ENCODE data around the gene OR2AJ1.

The OR2AJ1 gene

DNA sequence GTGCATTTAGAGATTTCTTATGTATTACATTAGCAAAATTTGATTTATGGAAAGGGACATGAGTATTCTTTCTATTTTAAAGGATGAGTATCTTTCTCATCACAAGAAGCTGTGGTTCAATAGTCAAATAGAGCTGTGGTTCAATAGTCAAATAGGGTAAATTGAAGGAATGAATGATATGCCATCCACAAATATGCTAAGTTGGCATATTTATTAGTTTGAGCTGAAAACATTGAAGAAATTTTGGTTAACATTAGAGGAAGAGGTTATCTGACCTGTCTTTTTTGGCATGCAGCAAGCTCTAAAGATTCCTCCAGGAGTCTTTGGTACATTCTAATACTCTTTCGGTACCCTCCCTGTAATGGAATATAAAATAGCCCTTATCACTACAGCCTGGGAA lies 28.7 kb downstream of the OR2AJ1 start:
- in situ Hi-C loops (cut with MboI; ENCODE audit: low sequenced_read_pairs) = no loop called here

DNA sequence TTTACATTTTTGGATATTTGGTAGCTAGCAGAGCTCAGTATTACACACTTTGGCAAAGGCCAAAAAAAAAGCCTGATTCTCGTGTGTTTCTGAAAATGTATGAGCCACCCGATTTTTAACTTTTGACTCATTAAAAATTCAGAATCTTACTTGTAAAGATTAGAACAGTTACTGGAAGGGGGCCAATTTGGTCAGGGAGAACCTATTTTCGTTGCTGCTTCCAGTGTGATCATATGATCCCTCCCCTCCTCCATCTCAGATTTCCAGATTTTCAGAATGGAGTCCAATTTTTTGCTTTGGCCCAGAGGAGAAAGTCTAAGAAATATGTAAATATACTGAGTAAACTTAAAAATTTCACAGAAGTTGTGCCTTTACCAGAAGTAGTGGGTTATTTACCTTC lies 37.1 kb downstream of the OR2AJ1 start:
- in situ Hi-C loops (cut with MboI; ENCODE audit: low sequenced_read_pairs) = no loop called here

DNA sequence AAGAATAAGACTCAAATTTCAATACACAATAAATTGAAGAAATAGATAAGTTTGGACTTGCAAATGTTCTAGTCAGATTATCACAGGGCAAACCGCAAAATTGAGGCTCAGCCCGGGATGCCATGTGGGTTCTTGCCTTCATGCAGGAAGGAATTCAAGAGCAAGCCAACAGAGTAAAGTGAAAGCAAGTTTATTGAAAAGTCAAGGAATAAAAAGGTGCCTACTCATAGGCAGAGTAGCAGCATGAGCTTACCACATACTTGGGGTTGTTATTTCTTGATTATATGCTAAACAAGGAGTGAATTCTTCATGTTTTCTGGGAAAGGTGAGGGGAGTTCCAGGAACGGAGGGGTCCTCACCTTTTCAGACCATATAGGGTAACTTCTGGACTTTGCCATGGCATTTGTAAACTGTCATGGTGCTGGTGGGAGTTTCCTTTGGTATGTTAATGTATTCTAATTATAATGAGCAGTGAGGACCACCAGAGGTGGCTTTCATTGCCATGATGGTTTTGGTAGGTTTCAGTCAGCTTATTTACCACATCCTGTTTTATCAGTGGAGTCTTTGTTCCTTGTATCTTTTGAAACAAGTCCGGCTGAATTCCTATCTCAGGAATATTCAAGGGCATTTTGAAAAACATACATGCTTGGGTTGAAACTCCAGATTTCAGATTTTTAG lies 38.4 kb downstream of the OR2AJ1 start:
- in situ Hi-C loops (cut with MboI; ENCODE audit: low sequenced_read_pairs) = no loop called here

DNA sequence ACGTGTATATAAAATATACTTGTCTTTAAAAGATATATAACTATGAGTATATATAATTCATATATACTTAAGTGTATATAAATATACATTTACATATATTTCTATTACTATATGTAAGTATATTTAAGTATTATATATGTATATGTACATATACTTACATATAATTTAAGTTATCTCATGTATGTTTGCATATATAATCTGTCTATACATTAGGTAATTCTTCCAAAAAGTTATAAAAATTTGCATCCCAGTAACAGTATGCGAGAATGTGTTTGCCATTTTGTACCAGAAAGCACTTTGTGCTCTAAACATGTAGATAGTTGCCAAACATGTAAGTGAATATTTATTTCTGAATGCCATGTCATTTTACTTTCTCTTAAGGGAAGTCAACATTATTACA lies 40.2 kb downstream of the OR2AJ1 start, which contains the start of gene OR2AK2:
Gene OR2AK2, plus strand, starts transcription at position 301 of the 400 bp plus-strand sequence. CDS start 144 bp downstream, outside the sequence.
- in situ Hi-C loops (cut with MboI; ENCODE audit: low sequenced_read_pairs) = no loop called here

- in situ Hi-C loops (cut with MboI; ENCODE audit: low sequenced_read_pairs) = no loop called here
Observed at GRCh38 chr1:247966532-247967204, 42.0 kb downstream of the OR2AJ1 start.
